ENCODE measurements around the gene DNAH1. TPM values are rescaled to one million over a fixed set of nuclear protein-coding genes. Genes with fewer than 3 reads are reported as not detected.
A peak's percentile ranks its signal among the peaks of the same experiment; 100 is the strongest.

DNAH1 gene
- total RNA-seq, 5 donors from 2014 or later (not counting 1 experiment from before 2014, with no cell fraction given): 41.5 to 72.0 (median 44.2) TPM

GRCh38 chr3:52305926-52306325 lies 10.2 kb upstream of the DNAH1 start:
- Histone ChIP-seq H3K27ac (ENCODE audit: low read length) (no peak overlapping the region), H3K4me1 (ENCODE audit: control insufficient read depth in 1 of 2, extremely low read depth in 1 of 2, insufficient read depth in 2 of 2, low read length in 2 of 2) (peaks cover 2 to 33% of the 10 kb centered on the region in 2 experiments), H3K4me3 (ENCODE audit: control insufficient read depth in 1 of 2, extremely low read depth in 1 of 2, low read length in 1 of 2) (no peak overlapping the region), H3K27me3 (replicated peaks in 1 of 2; ENCODE audit: control insufficient read depth in 2 of 2, extremely low read depth in 1 of 2, insufficient read depth in 2 of 2, low read length in 1 of 2) (no peaks in the 10 kb centered on the region), H3K36me3 (ENCODE audit: control insufficient read depth in 2 of 2, extremely low read depth in 1 of 2, insufficient read depth in 1 of 2, low read length in 1 of 2) (peaks cover 0 to 15% of the 10 kb centered on the region in 2 donors), H3K9me3 (no peaks in the 10 kb centered on the region)
- Mint-ChIP-seq H3K27me3 (no peaks in the 10 kb centered on the region), H3K27ac (peak overlapping the region; percentile 34 to 40), H3K36me3 (peaks cover 20% of the 10 kb centered on the region), H3K4me3 (no peak overlapping the region), H3K4me1 (peaks cover 30 to 41% (median 39%) of the 10 kb centered on the region in 3 donors), H3K9me3 (no peaks in the 10 kb centered on the region)
- ATAC-seq (replicated peaks in 1 of 4): no peak
- DNase-seq: no peak
- POLR2A ChIA-PET: no interaction called here
- CTCF ChIA-PET: no interaction called here
- WGBS (ENCODE audit: insufficient coverage): 100% methylated on average over 5 of the region's 5 CpGs

- H3K27ac ChIP-seq (ENCODE audit: low read length): no peak overlapping the region
- no peaks in the 10 kb centered on the region for H3K27me3 ChIP-seq (replicated peaks in 1 of 2; ENCODE audit: control insufficient read depth in 2 of 2, extremely low read depth in 1 of 2, insufficient read depth in 2 of 2, low read length in 1 of 2)
- peaks cover 2 to 15% of the 10 kb centered on the region in 2 donors for H3K36me3 ChIP-seq (ENCODE audit: control insufficient read depth in 2 of 2, extremely low read depth in 1 of 2, insufficient read depth in 1 of 2, low read length in 1 of 2)
- Mint-ChIP-seq H3K36me3 (peaks cover 20% of the 10 kb centered on the region), H3K4me1 (peaks cover 30 to 44% (median 43%) of the 10 kb centered on the region in 3 donors), H3K27me3 (no peaks in the 10 kb centered on the region), H3K4me3 (peak overlapping the region in 1 of 3 donors; percentile 9), H3K27ac (peak overlapping the region in 1 of 2 donors; percentile 66), H3K9me3 (no peaks in the 10 kb centered on the region)
- ChIA-PET POLR2A (interaction anchor here in 1 of 2 donors (0.6 kb wide), 1 partner anchor 89 kb away, joined by 6 read pairs; no protein-coding TSS in a partner anchor), CTCF (interaction anchor here in 1 of 2 donors (1.3 kb wide), 1 partner anchor 32 kb away, joined by 8 read pairs; no protein-coding TSS in a partner anchor)
- H3K9me3 ChIP-seq: no peaks in the 10 kb centered on the region
- peaks cover 2 to 41% of the 10 kb centered on the region in 2 experiments for H3K4me1 ChIP-seq (ENCODE audit: control insufficient read depth in 1 of 2, extremely low read depth in 1 of 2, insufficient read depth in 2 of 2, low read length in 2 of 2)
- no peak for DNase-seq
- H3K4me3 ChIP-seq (ENCODE audit: control insufficient read depth in 1 of 2, extremely low read depth in 1 of 2, low read length in 1 of 2): no peak overlapping the region
- whole genome bisulfite sequencing (ENCODE audit: insufficient coverage): 81% methylated on average over 3 of the region's 4 CpGs
- ATAC-seq (replicated peaks in 1 of 4): no peak
Measured at GRCh38 chr3:52306978-52307377, 9.1 kb upstream of the DNAH1 start.

GRCh38 chr3:52308308-52308707 lies 7.8 kb upstream of the DNAH1 start:
- Mint-ChIP-seq H3K4me3 (no peak overlapping the region), H3K27me3 (no peaks in the 10 kb centered on the region), H3K9me3 (no peaks in the 10 kb centered on the region), H3K36me3 (peaks cover 20% of the 10 kb centered on the region), H3K4me1 (peaks cover 30 to 45% (median 44%) of the 10 kb centered on the region in 3 donors), H3K27ac (peak overlapping the region in 1 of 2 donors; percentile 69)
- POLR2A ChIA-PET: no interaction called here
- Histone ChIP-seq H3K4me1 (ENCODE audit: control insufficient read depth in 1 of 2, extremely low read depth in 1 of 2, insufficient read depth in 2 of 2, low read length in 2 of 2) (peaks cover 2 to 41% of the 10 kb centered on the region in 2 experiments), H3K9me3 (no peaks in the 10 kb centered on the region), H3K4me3 (ENCODE audit: control insufficient read depth in 1 of 2, extremely low read depth in 1 of 2, low read length in 1 of 2) (no peak overlapping the region), H3K36me3 (ENCODE audit: control insufficient read depth in 2 of 2, extremely low read depth in 1 of 2, insufficient read depth in 1 of 2, low read length in 1 of 2) (peaks cover 4 to 15% of the 10 kb centered on the region in 2 donors), H3K27me3 (replicated peaks in 1 of 2; ENCODE audit: control insufficient read depth in 2 of 2, extremely low read depth in 1 of 2, insufficient read depth in 2 of 2, low read length in 1 of 2) (no peaks in the 10 kb centered on the region), H3K27ac (ENCODE audit: low read length) (no peak overlapping the region)
- CTCF ChIA-PET: no interaction called here
- no peak for ATAC-seq (replicated peaks in 1 of 4)
- WGBS (ENCODE audit: insufficient coverage): no CpG with 5 or more reads among the region's 1 CpG
- no peak for DNase-seq

- Mint-ChIP-seq H3K9me3 (no peaks in the 10 kb centered on the region), H3K4me1 (peaks cover 24 to 48% (median 40%) of the 10 kb centered on the region in 3 donors), H3K27me3 (no peaks in the 10 kb centered on the region), H3K4me3 (no peak overlapping the region), H3K27ac (peak overlapping the region; percentile 66 to 77), H3K36me3 (peaks cover 15% of the 10 kb centered on the region)
- peak overlapping the region; percentile 59 for H3K27ac ChIP-seq (ENCODE audit: low read length)
- H3K4me3 ChIP-seq (ENCODE audit: control insufficient read depth in 1 of 2, extremely low read depth in 1 of 2, low read length in 1 of 2): no peak overlapping the region
- WGBS (ENCODE audit: insufficient coverage): 70% methylated on average over 5 of the region's 9 CpGs
- CTCF ChIA-PET: no interaction called here
- H3K4me1 ChIP-seq (ENCODE audit: control insufficient read depth in 1 of 2, extremely low read depth in 1 of 2, insufficient read depth in 2 of 2, low read length in 2 of 2): peaks cover 2 to 41% of the 10 kb centered on the region in 2 experiments
- no peaks in the 10 kb centered on the region for H3K9me3 ChIP-seq
- peak; percentile 12 to 86 (median 46) for ATAC-seq (replicated peaks in 1 of 4)
- no peaks in the 10 kb centered on the region for H3K27me3 ChIP-seq (replicated peaks in 1 of 2; ENCODE audit: control insufficient read depth in 2 of 2, extremely low read depth in 1 of 2, insufficient read depth in 2 of 2, low read length in 1 of 2)
- DNase-seq: peak in 31 of 35 experiments; percentile 22 to 76 (median 53)
- POLR2A ChIA-PET: no interaction called here
- peaks cover 4 to 15% of the 10 kb centered on the region in 2 donors for H3K36me3 ChIP-seq (ENCODE audit: control insufficient read depth in 2 of 2, extremely low read depth in 1 of 2, insufficient read depth in 1 of 2, low read length in 1 of 2)
Measured at GRCh38 chr3:52310861-52311575, 5.1 kb upstream of the DNAH1 start.

GRCh38 chr3:52311576-52312119 lies 4.5 kb upstream of the DNAH1 start:
- H3K4me1 ChIP-seq (ENCODE audit: control insufficient read depth in 1 of 2, extremely low read depth in 1 of 2, insufficient read depth in 2 of 2, low read length in 2 of 2): peaks cover 2 to 39% of the 10 kb centered on the region in 2 experiments
- H3K36me3 Mint-ChIP-seq: peaks cover 11% of the 10 kb centered on the region
- CTCF ChIA-PET: interaction anchor here in 1 of 2 donors (0.6 kb wide), 1 partner anchor 71 kb away, joined by 3 read pairs; no protein-coding TSS in a partner anchor
- no peak overlapping the region for H3K27ac Mint-ChIP-seq
- ATAC-seq (replicated peaks in 1 of 4): no peak
- H3K36me3 ChIP-seq (ENCODE audit: control insufficient read depth in 2 of 2, extremely low read depth in 1 of 2, insufficient read depth in 1 of 2, low read length in 1 of 2): peaks cover 4 to 15% of the 10 kb centered on the region in 2 donors
- no peak overlapping the region for H3K4me3 ChIP-seq (ENCODE audit: control insufficient read depth in 1 of 2, extremely low read depth in 1 of 2, low read length in 1 of 2)
- H3K4me3 Mint-ChIP-seq: no peak overlapping the region
- no peaks in the 10 kb centered on the region for H3K27me3 ChIP-seq (replicated peaks in 1 of 2; ENCODE audit: control insufficient read depth in 2 of 2, extremely low read depth in 1 of 2, insufficient read depth in 2 of 2, low read length in 1 of 2)
- DNase-seq: no peak
- POLR2A ChIA-PET: no interaction called here
- H3K27ac ChIP-seq (ENCODE audit: low read length): peak overlapping the region; percentile 59
- no peaks in the 10 kb centered on the region for H3K9me3 ChIP-seq
- H3K27me3 Mint-ChIP-seq: no peaks in the 10 kb centered on the region
- H3K4me1 Mint-ChIP-seq: peaks cover 18 to 46% (median 36%) of the 10 kb centered on the region in 3 donors
- H3K9me3 Mint-ChIP-seq: no peaks in the 10 kb centered on the region
- 100% methylated on average over 7 of the region's 9 CpGs for WGBS (ENCODE audit: insufficient coverage)

- 100% methylated on average over 1 of the region's 2 CpGs for WGBS (ENCODE audit: insufficient coverage)
- peaks cover 20 to 43% (median 39%) of the 10 kb centered on the region in 3 donors for H3K4me1 Mint-ChIP-seq
Measured at GRCh38 chr3:52313188-52313773, 2.8 kb upstream of the DNAH1 start.

More at GRCh38 chr3:52313188-52313773, 2.8 kb upstream of the DNAH1 start:
- Histone ChIP-seq H3K4me3 (ENCODE audit: control insufficient read depth in 1 of 2, extremely low read depth in 1 of 2, low read length in 1 of 2) (no peak overlapping the region), H3K36me3 (ENCODE audit: control insufficient read depth in 2 of 2, extremely low read depth in 1 of 2, insufficient read depth in 1 of 2, low read length in 1 of 2) (peaks cover 4 to 15% of the 10 kb centered on the region in 2 donors), H3K4me1 (ENCODE audit: control insufficient read depth in 1 of 2, extremely low read depth in 1 of 2, insufficient read depth in 2 of 2, low read length in 2 of 2) (peaks cover 0 to 36% of the 10 kb centered on the region in 2 experiments), H3K27me3 (replicated peaks in 1 of 2; ENCODE audit: control insufficient read depth in 2 of 2, extremely low read depth in 1 of 2, insufficient read depth in 2 of 2, low read length in 1 of 2) (no peaks in the 10 kb centered on the region), H3K9me3 (no peaks in the 10 kb centered on the region), H3K27ac (ENCODE audit: low read length) (no peak overlapping the region)
- Mint-ChIP-seq H3K9me3 (no peaks in the 10 kb centered on the region), H3K27ac (peak overlapping the region in 1 of 2 donors; percentile 44), H3K27me3 (no peaks in the 10 kb centered on the region), H3K36me3 (peaks cover 9% of the 10 kb centered on the region), H3K4me3 (no peak overlapping the region)
- DNase-seq (no peak), ATAC-seq (replicated peaks in 1 of 4) (no peak)
- ChIA-PET CTCF (no interaction called here), POLR2A (no interaction called here)

All from T-cell (primary cell).